A673 (cell line): ENCODE measurements around the gene EXOC4. TPM values are rescaled to one million over a fixed set of nuclear protein-coding genes. Genes with fewer than 3 reads are reported as not detected.

ENCODE experiments used
- BruUV-seq: library from RNA; stranded (reverse); fragments of 400-500 nt; replicated peaks from 2 replicates; lab custom pipeline; 2021; lab: Mats Ljungman, UMichigan
- CTCF ChIA-PET: fragments of 300-600 bp; sonication (Branson Sonifier 250); formaldehyde crosslinking; loops from one replicate; lab custom pipeline; 2022; ENCODE audit warnings: antibody characterized with exemption; lab: Charles Lee
- POLR2A ChIA-PET: fragments of 300-600 bp; sonication (Branson Sonifier 250); formaldehyde crosslinking; loops from one replicate; lab custom pipeline; 2022; ENCODE audit warnings: antibody characterized with exemption; ENCODE audit not compliant: low non-redundant PET; lab: Charles Lee
- DNase-seq: peaks from one replicate; pipeline ENCODE4 v3.0.0-alpha.2; 2015; ENCODE audit warnings: low spot score
- H3K27ac ChIP-seq: fragments of 200-600 bp; sonication (generic); 2 replicates; pipeline ENCODE4 v1.5.1; 2016; ENCODE audit warnings: mixed run types, low read depth, mild to moderate bottlenecking, mixed read lengths, antibody characterized with exemption, low read length; ENCODE audit not compliant: poor library complexity, severe bottlenecking
- H3K27me3 ChIP-seq: fragments of 200-600 bp; sonication (generic); replicated peaks from 2 replicates; pipeline ENCODE4 v1.6.1; 2017; ENCODE audit warnings: mixed run types, low read depth, mild to moderate bottlenecking, mixed read lengths, antibody characterized with exemption, low read length; ENCODE audit not compliant: insufficient read depth, poor library complexity
- H3K36me3 ChIP-seq: fragments of 200-600 bp; sonication (generic); 2 replicates; pipeline ENCODE4 v1.6.1; 2016; ENCODE audit warnings: mixed run types, mild to moderate bottlenecking, mixed read lengths, antibody characterized with exemption, low read length; ENCODE audit not compliant: insufficient read depth, poor library complexity, severe bottlenecking
- H3K4me1 ChIP-seq: fragments of 200-600 bp; sonication (generic); 2 replicates; pipeline ENCODE4 v1.6.1; 2017; ENCODE audit warnings: mixed run types, mild to moderate bottlenecking, mixed read lengths, antibody characterized with exemption, low read length; ENCODE audit not compliant: insufficient read depth, poor library complexity, severe bottlenecking
- H3K4me3 ChIP-seq: fragments of 200-600 bp; sonication (generic); 2 replicates; pipeline ENCODE4 v1.5.1; 2016; ENCODE audit warnings: low read depth, mixed run types, mild to moderate bottlenecking, mixed read lengths, low read length; ENCODE audit not compliant: poor library complexity, severe bottlenecking
- H3K9me3 ChIP-seq: fragments of 200-600 bp; sonication (generic); 2 replicates; pipeline ENCODE4 v1.6.1; 2016; ENCODE audit warnings: mixed run types, low read depth, mild to moderate bottlenecking, mixed read lengths, antibody characterized with exemption, low read length; ENCODE audit not compliant: poor library complexity, severe bottlenecking
- CTCF ChIP-seq: fragments of 300-800, 200-600 bp; sonication (generic); conservative IDR thresholded peaks from 2 replicates; pipeline ENCODE4 v1.5.1; 2017; ENCODE audit warnings: low read depth, mild to moderate bottlenecking, antibody characterized with exemption, low read length, moderate library complexity, mixed read lengths
- EZH2 ChIP-seq: fragments of 200-600 bp; sonication (generic); IDR thresholded peaks from 2 replicates; pipeline ENCODE4 v1.6.1; 2017; ENCODE audit warnings: borderline replicate concordance, low read depth, mild to moderate bottlenecking, mixed read lengths, antibody characterized with exemption, low read length; ENCODE audit not compliant: poor library complexity, severe bottlenecking
- intact Hi-C: fragments of 100-400 bp; cut with micrococcal nuclease; formaldehyde crosslinking; loops from one replicate; pipeline ENCODE4 v1.10.0; 2022; ENCODE audit not compliant: unreplicated experiment
- total RNA-seq: library from RNA; stranded (reverse); gene quantifications from 2 replicates; pipeline ENCODE4 v1.2.3, GENCODE V29; 2021

EXOC4 gene
- total RNA-seq, 1 experiment from 2014 or later, result 66.1 TPM

GRCh38 chr7:133299676-133300075 is 46.8 kb downstream of the EXOC4 start:
- Histone ChIP-seq H3K36me3 (no peaks in the 10 kb centered on the region), H3K4me3 (no peak overlapping the region), H3K4me1 (peaks cover 3% of the 10 kb centered on the region), H3K27me3 (no peaks in the 10 kb centered on the region), H3K27ac (no peak overlapping the region), H3K9me3 (no peaks in the 10 kb centered on the region)
- TF ChIP-seq CTCF (no peak), EZH2 (no peak)
- CTCF ChIA-PET, result no interaction called here
- DNase-seq, result no peak
- intact Hi-C loops, result no loop called here
- BruUV-seq, result no TSS peak
- POLR2A ChIA-PET, result no interaction called here

GRCh38 chr7:133300088-133300487 is 47.2 kb downstream of the EXOC4 start:
- intact Hi-C loops, result no loop called here
- CTCF ChIA-PET, result no interaction called here
- POLR2A ChIA-PET, result no interaction called here

GRCh38 chr7:133300811-133301210 is 47.9 kb downstream of the EXOC4 start:
- no peaks in the 10 kb centered on the region for H3K27me3 ChIP-seq
- intact Hi-C loops, result no loop called here
- no peaks in the 10 kb centered on the region for H3K9me3 ChIP-seq
- peaks cover 3% of the 10 kb centered on the region for H3K4me1 ChIP-seq
- H3K27ac ChIP-seq, result no peak overlapping the region
- no peaks in the 10 kb centered on the region for H3K36me3 ChIP-seq
- no peak overlapping the region for H3K4me3 ChIP-seq
- no TSS peak for BruUV-seq
- DNase-seq, result no peak
- CTCF ChIA-PET, result no interaction called here
- POLR2A ChIA-PET, result no interaction called here
- no peak for TF ChIP-seq CTCF
- no peak for TF ChIP-seq EZH2

More at GRCh38 chr7:133300088-133300487, 47.2 kb downstream of the EXOC4 start:
- no TSS peak for BruUV-seq
- Histone ChIP-seq H3K36me3 (no peaks in the 10 kb centered on the region), H3K4me3 (no peak overlapping the region), H3K27ac (no peak overlapping the region), H3K9me3 (no peaks in the 10 kb centered on the region), H3K4me1 (peaks cover 3% of the 10 kb centered on the region), H3K27me3 (no peaks in the 10 kb centered on the region)
- DNase-seq, result no peak
- TF ChIP-seq CTCF (no peak), EZH2 (no peak)
